OCI-LY7 (cell line): ENCODE results near the gene CTDSPL2. TPM values are rescaled to one million over a fixed set of nuclear protein-coding genes. Genes with fewer than 3 reads are reported as not detected.

Experiments
- BruUV-seq: library from RNA; stranded (reverse); fragments of 400-500 nt; replicated peaks from 2 replicates; lab custom pipeline; 2021; lab: Mats Ljungman, UMichigan
- CTCF ChIA-PET: fragments of 300-600 bp; sonication (Branson Sonifier 250); formaldehyde crosslinking; loops from one replicate; lab custom pipeline; 2022; ENCODE audit warnings: antibody characterized with exemption; ENCODE audit not compliant: unreplicated experiment; lab: Charles Lee
- POLR2A ChIA-PET: fragments of 300-600 bp; sonication (Branson Sonifier 250); formaldehyde crosslinking; loops from one replicate; lab custom pipeline; 2022; ENCODE audit warnings: antibody characterized with exemption; lab: Charles Lee
- DNase-seq: peaks from one replicate; pipeline ENCODE4 v3.0.0-alpha.2; 2015; ENCODE audit warnings: low spot score
- H2AFZ ChIP-seq: fragments of 200-600 bp; sonication (generic), shearing (Covaris generic); 2 replicates; pipeline ENCODE4 v1.6.1; 2014; ENCODE audit warnings: mild to moderate bottlenecking, antibody characterized with exemption, low read length, moderate library complexity
- H3K27ac ChIP-seq: fragments of 200-600 bp; sonication (generic); 2 replicates; pipeline ENCODE4 v1.5.1; 2014; ENCODE audit warnings: mixed run types, low read depth, mild to moderate bottlenecking, moderate library complexity, low read length, inconsistent platforms; ENCODE audit not compliant: poor library complexity, severe bottlenecking
- H3K36me3 ChIP-seq: fragments of 200-600 bp; sonication (generic); 2 replicates; pipeline ENCODE4 v1.6.1; 2014; ENCODE audit warnings: mild to moderate bottlenecking, antibody characterized with exemption, low read length, moderate library complexity, mixed read lengths; ENCODE audit not compliant: insufficient read depth
- H3K4me1 ChIP-seq: fragments of 200-600 bp; sonication (generic); 2 replicates; pipeline ENCODE4 v1.5.1; 2014; ENCODE audit warnings: mild to moderate bottlenecking, low read length; ENCODE audit not compliant: insufficient read depth, poor library complexity, severe bottlenecking
- H3K4me2 ChIP-seq: fragments of 200-600 bp; sonication (generic); 2 replicates; pipeline ENCODE4 v1.6.1; 2014; ENCODE audit warnings: mild to moderate bottlenecking, low read length
- H3K4me3 ChIP-seq: fragments of 200-600 bp; sonication (generic); 2 replicates; pipeline ENCODE4 v1.5.1; 2014; ENCODE audit warnings: mild to moderate bottlenecking, low read depth, low read length; ENCODE audit not compliant: poor library complexity, severe bottlenecking
- H3K79me2 ChIP-seq: fragments of 200-600 bp; sonication (generic); 2 replicates; pipeline ENCODE4 v1.6.1; 2016; ENCODE audit warnings: low read depth, mild to moderate bottlenecking, low read length, moderate library complexity, mixed read lengths; ENCODE audit not compliant: insufficient read depth
- H3K9me2 ChIP-seq: fragments of 200-600 bp; sonication (generic); 2 replicates; pipeline ENCODE4 v1.6.1; 2016; ENCODE audit warnings: mild to moderate bottlenecking, low read length, mixed read lengths; ENCODE audit not compliant: insufficient read depth
- H3K9me3 ChIP-seq: fragments of 200-600 bp; sonication (generic); 2 replicates; pipeline ENCODE4 v1.6.1; 2014; ENCODE audit warnings: mild to moderate bottlenecking, mixed run types, low read length, mixed read lengths
- H4K20me1 ChIP-seq: fragments of 200-600 bp; sonication (generic); 2 replicates; pipeline ENCODE4 v1.6.1; 2014; ENCODE audit warnings: mild to moderate bottlenecking, antibody characterized with exemption, low read length, moderate library complexity, mixed read lengths; ENCODE audit not compliant: insufficient read depth
- EZH2phosphoT487 ChIP-seq: fragments of 200-600 bp; sonication (generic); IDR thresholded peaks from 2 replicates; pipeline ENCODE4 v1.6.1; 2018; ENCODE audit warnings: low read depth, borderline replicate concordance, mild to moderate bottlenecking, mixed run types, antibody characterized with exemption, low read length, moderate library complexity, mixed read lengths
- intact Hi-C: fragments of 100-400 bp; cut with micrococcal nuclease; formaldehyde crosslinking; loops from one replicate; pipeline ENCODE4 v1.10.0; 2022; ENCODE audit not compliant: unreplicated experiment
- total RNA-seq, 2 experiments: library from RNA; depleted of rRNA in 1 of 2; stranded (reverse); fragments of >200 nt in 1 of 2; shearing (Covaris generic) in 1 of 2; gene quantifications; 2 replicates each; pipeline ENCODE4 v1.2.3, GENCODE V29; 2014 to 2022
- TF ChIP-seq, protein P1 (sequence below): fragments of 200-600 bp; sonication (generic); conservative IDR thresholded peaks from 2 replicates; pipeline ENCODE4 v1.5.1; 2014; ENCODE audit warnings: mild to moderate bottlenecking, antibody characterized with exemption, low read length, moderate library complexity, mixed read lengths

CTDSPL2 gene
- total RNA-seq, 2 experiments from 2014 or later, result 88.0 to 138 TPM

- Histone ChIP-seq H4K20me1 (peaks cover 15% of the 10 kb centered on the region; the same call in 1 of the 2 replicates), H2AFZ (peak overlapping the region; percentile 92), H3K4me1 (peaks cover 30% of the 10 kb centered on the region), H3K9me3 (no peaks in the 10 kb centered on the region), H3K79me2 (peaks cover 72% of the 10 kb centered on the region), H3K4me2 (peak overlapping the region; percentile 86), H3K27ac (peak overlapping the region; percentile 93), H3K9me2 (no peaks in the 10 kb centered on the region), H3K36me3 (peaks cover 35% of the 10 kb centered on the region), H3K4me3 (peak overlapping the region; percentile 84)
- intact Hi-C loops, result loop anchor here (5.0 kb wide), 2 partner anchors 284 to 309 kb away; partner anchors contain the start of genes B2M, PATL2 and TRIM69
- BruUV-seq, result TSS peak; percentile 77
- TF ChIP-seq EZH2phosphoT487, result no peak
- TF ChIP-seq, protein P1, sequence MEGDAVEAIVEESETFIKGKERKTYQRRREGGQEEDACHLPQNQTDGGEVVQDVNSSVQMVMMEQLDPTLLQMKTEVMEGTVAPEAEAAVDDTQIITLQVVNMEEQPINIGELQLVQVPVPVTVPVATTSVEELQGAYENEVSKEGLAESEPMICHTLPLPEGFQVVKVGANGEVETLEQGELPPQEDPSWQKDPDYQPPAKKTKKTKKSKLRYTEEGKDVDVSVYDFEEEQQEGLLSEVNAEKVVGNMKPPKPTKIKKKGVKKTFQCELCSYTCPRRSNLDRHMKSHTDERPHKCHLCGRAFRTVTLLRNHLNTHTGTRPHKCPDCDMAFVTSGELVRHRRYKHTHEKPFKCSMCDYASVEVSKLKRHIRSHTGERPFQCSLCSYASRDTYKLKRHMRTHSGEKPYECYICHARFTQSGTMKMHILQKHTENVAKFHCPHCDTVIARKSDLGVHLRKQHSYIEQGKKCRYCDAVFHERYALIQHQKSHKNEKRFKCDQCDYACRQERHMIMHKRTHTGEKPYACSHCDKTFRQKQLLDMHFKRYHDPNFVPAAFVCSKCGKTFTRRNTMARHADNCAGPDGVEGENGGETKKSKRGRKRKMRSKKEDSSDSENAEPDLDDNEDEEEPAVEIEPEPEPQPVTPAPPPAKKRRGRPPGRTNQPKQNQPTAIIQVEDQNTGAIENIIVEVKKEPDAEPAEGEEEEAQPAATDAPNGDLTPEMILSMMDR, result peak; percentile 61
- ChIA-PET POLR2A (interaction anchor here (0.5 to 1.9 kb wide), 9 partner anchors 8 to 140 kb away, joined by 3 to 8 read pairs (median 4); no protein-coding TSS in a partner anchor), CTCF (interaction anchor here (0.7 kb wide), 1 partner anchor 77 kb away, joined by 3 read pairs; no protein-coding TSS in a partner anchor)
- peak; percentile 55 for DNase-seq
Observed at GRCh38 chr15:44427756-44428724, 611 bp downstream of the CTDSPL2 start.

DNA sequence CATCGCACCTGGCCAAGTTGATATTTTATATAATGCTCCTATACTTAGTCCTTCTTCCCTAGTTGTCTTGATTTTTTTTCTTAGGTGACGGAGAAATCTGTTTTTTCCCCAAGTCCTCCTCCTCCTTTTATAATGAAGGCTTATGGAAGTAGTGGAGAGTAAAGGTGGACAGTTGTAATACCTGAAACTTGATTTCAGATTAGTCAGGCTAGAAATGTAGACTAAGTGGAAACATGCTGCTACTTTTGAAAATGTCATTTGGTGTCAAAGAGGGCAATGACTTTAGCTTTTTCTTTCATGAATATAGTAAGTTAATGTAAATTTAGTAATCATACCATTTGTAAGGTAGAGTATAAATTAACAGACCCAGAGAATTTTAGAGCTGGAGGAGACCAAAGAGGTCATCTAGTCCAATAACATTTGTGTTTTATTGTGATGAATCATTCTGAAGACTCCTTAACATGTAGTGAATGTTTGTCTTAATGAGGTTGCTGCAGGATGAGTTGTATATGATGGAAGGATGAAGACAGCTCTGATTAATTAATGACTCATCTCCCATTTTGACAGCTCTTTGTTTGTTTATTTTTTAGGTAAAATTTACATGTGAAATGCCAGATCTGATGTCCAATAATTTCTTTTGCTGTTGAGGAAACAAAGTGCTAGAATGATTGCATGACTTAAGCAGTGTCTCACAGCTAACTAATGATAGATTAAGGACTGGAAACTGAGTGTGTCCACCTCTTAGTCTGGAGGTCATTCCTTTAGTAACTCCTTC lies 8.7 kb downstream of the CTDSPL2 start:
- H3K27ac ChIP-seq, result no peak overlapping the region
- H3K36me3 ChIP-seq, result peaks cover 65% of the 10 kb centered on the region
- no peak overlapping the region for H2AFZ ChIP-seq
- no peak overlapping the region for H3K4me2 ChIP-seq
- ChIA-PET POLR2A (interaction anchor here (0.6 to 0.7 kb wide), 2 partner anchors 8 to 39 kb away, joined by 3 read pairs; partner anchors contain the start of gene CTDSPL2), CTCF (no interaction called here)
- H3K9me3 ChIP-seq, result no peaks in the 10 kb centered on the region
- no peaks in the 10 kb centered on the region for H3K9me2 ChIP-seq
- no peaks in the 10 kb centered on the region for H3K4me1 ChIP-seq
- BruUV-seq, result no TSS peak
- intact Hi-C loops, result no loop called here
- no peak for DNase-seq
- peaks cover 10% of the 10 kb centered on the region; the same call in 1 of the 2 replicates for H4K20me1 ChIP-seq
- no peak overlapping the region for H3K4me3 ChIP-seq
- TF ChIP-seq EZH2phosphoT487, result no peak
- TF ChIP-seq, protein P1, result no peak
- H3K79me2 ChIP-seq, result peaks cover 100% of the 10 kb centered on the region
